ENCODE data around the gene RPE65.
"Not testable (repeated sequence)": the region's sequence is repeated elsewhere in the genome, so short reads cannot be mapped to it uniquely, and the experiment has no call there.

RPE65 gene

DNA sequence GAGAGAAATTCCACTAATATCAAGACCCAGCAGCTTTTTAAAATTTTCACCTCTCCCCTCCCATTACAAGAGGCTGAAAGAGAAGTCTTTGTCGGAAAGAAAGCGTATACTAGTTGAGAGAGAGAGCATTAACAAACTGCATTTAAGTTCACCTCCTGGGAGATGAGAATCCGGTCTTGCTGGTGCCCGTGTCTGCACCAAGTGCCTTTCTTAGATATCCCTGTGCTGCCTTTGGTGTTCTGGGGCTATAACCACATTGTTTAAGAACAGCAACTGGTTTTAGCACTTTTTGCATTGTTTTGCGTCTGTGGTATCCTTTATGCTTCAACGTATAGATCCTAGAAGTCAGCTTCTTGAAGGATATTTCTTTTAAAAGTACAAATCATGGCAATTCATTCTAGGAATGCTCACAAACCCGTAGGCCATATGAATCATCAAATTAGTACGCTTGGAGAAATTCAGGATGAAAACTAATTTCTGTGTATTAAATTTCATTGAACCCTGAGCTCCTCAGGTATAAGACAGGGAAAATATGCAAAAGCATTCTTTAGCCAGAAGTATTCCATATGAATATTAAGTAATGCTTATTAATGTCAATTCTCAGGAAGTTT lies 3.4 kb upstream of the RPE65 start:
- DNase-seq (ENCODE audit: low read depth in 1 of 2, low spot score in 1 of 2), result no peak

DNA sequence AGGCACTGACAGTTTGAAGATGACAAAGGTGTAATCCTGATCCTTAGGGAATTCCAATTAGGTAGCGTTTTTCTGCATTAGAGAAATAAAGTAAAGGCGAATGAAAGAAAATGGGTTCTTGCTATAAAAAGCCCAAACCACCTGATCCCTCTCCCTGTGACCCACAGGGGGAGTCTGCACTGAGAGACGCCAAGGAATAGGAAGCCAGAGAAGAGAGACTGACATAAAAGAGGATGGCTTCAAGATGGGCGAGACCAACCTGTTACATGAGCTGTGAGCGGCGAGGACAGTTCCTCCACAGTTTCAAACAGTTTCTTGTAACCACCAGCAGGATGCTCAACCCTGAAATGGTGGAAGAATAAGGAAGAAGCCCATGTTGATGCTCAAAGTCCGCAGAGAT lies 1.4 kb downstream of the RPE65 start:
- DNase-seq (ENCODE audit: low read depth in 1 of 2, low spot score in 1 of 2), result no peak

DNA sequence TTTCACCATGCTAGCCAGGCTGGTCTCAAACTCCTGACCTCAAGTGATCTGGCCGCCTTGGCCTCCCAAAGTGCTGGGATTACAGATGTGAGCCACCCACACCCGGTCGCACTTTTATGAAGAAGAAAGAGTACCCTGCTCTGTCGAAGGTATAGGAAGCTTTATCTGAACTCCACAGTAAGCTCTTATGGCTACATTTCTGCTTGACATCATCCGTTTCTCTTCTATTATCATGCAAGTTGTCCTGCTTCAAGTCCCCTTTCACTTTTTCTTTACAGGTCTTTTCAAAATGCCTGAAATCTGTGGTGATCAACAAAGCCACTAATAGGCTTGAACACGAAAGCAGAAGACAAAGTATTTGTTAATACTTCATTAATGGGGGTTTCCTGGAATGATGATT lies 4.0 kb downstream of the RPE65 start:
- DNase-seq (ENCODE audit: low read depth in 1 of 2, low spot score in 1 of 2), result no peak

DNA sequence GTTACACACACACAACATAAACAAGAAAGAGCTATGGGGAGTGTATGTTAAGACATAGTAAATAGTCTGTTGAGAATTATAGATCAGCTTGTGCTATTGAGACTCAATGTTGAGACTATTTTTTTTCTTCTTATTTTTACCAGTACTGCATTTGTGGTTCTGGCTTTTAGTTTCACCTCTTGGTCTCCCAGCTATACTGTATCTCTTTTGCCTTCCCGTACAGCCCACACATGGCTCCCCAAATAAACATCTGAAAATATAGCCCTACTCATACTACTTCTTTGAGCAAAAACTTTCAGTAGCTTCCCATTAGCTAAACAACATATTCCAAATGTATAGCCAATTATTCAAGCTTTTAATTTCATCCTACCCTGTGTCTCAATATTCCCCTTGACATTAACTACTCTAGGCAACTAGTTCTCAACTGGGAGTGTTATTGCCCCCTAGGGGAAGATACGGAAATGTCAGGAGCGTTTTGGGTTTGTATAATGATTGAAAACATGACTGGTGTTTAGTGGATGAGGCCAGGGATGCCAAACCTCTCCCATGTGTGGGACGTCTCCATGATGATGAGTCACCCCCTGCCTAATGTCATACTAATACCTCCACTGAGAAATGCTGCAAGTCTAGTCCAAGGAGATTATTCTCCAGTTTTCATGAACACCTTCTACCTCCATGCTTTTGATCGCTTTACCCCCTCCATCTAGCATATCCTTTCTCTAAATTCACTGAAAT lies 6.8 kb downstream of the RPE65 start:
- no peak for DNase-seq (ENCODE audit: low read depth in 1 of 2, low spot score in 1 of 2)

DNA sequence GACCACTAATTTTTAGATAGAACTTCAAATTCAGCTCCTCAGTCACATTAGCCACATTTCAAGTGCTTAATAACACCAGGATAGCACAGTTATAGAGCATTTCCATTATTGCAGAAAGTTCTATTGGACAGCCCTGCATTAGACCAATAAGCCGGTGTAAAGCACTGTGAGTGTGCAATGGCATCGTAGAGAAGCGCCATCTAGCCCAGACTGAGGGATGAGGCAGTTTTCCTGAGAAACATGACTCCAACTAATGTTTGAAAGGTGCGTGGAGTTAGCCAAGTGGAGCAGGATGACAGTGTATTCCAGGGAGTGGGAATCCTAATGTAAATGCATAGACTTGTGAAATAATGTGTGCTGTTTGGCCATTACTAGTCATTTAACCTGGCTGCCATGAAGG lies 7.7 kb downstream of the RPE65 start:
- DNase-seq (ENCODE audit: low read depth in 1 of 2, low spot score in 1 of 2), result no peak

DNA sequence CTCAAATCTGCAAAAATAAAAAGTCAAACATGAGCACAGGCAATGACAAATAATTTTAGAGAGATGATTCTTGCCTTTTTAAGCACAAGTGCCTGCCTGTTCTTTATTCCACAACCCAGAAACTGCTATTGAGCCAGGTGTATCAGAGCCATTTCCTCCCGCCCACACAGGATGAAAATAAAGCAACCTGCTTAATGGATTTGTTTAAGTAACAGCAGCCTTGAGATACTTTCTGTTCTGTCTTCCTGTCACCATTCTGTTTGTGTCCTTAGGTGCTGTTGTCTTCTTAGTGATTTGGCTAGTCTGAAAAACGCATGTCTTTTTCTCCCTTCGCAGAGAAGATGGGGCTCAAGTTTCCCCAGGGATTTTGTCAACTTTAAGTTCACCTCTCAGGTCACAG lies 11.4 kb downstream of the RPE65 start:
- DNase-seq (ENCODE audit: low read depth in 1 of 2, low spot score in 1 of 2), result no peak

DNA sequence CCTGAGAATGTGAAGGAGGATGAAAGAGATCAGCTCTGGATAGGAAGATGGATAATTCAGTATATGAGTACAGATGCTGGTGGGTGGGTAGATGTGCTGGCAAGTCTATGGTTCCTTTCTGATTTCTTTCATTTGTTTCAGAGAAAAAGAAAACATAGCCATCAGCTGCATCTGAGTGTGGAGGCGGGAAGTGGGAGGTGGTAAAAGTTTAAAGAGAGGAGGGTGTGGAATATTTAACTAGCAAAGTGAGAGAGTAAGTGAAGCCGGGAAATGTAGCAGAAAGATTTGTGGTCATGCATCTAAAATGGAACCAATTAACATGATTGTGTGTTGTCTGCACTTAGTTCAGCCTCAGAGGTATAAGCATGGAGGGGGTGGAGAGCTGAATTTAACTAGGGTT lies 16.4 kb downstream of the RPE65 start:
- DNase-seq (ENCODE audit: low read depth in 1 of 2, low spot score in 1 of 2), result no peak

DNA sequence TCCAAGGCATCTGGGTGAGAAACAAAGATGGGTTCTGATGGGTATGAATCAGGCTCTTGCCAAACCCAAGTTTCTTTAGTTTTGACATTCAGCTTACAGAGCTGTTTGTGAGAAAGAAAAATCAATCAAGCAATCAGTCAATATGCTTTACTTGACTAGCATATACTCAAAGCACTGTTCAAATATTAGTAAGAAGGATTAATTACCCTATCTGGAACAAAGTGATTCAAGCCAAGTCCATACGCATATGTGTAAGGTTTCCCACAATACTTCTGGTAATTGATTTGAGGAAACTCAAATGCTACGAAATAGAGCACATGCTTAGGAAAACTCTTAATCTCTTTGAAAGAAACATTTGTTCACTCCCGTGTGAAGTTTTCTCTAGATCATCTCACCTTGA lies 18.7 kb downstream of the RPE65 start:
- DNase-seq (ENCODE audit: low read depth in 1 of 2, low spot score in 1 of 2), result no peak

DNA sequence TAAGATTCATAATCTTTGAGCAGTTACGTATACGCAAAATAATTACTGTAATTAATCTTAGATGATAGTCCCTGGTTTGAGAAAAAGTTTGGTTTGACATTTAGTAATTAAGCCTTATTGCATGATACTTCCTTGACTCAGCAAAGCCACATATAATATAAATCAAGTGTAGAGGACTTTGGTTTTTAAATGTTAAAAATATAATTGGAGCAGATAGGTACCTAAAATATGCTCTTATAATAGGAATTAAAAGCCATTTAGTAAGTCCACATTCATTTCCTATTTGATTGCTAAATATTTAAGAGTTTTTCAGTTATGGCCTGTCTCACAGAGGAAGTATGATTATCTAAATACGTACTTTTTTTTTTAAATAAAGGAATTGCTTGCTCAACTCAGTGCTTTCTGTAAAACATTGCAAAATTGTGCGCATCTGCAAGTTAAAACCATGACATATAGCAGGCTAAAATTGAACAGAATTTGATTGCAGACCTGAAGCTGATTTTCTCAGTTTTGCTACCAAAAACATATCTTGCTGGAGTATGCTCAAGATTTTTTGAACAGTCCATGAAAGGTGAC lies 20.4 kb downstream of the RPE65 start:
- no peak for DNase-seq (ENCODE audit: low read depth in 1 of 2, low spot score in 1 of 2)

DNA sequence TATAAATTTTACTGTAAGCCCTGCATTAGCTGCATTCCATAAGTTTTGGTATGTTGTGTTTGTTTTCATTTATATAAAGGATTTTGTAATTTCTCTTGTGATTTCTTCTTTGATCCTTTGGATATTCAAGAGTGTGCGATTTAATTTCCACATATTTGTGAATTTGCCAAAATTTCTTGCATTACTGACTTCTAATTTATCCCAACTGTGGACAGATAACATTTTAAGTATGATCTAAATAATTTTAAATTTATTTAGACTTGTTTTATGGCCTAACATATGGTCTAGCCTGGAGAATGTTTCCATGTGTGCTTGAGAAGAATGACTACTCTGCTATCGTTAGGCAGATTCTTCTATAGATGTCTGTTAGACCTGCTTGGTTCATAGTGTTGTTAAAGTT lies 23.2 kb downstream of the RPE65 start:
- no peak for DNase-seq (ENCODE audit: low read depth in 1 of 2, low spot score in 1 of 2)

DNA sequence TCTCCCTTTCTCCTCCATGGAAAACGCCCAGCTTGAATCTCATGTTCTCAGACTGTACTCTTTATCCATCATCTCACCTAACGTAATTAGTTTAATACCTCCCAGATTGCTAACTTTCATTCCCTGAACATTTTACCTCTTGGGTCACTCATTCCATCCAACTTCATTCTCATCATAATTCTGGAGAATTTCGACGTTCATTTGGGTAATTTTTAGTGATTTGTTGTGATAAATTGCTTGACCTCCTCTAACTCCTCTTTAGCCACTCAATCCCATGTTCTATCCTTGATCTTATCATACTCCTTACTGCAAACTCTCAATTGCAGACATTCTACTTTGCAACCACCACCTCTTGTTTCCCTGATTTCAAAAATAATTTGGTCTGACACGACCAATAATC lies 28.4 kb downstream of the RPE65 start:
- DNase-seq (ENCODE audit: low read depth in 1 of 2, low spot score in 1 of 2), result no peak

DNA sequence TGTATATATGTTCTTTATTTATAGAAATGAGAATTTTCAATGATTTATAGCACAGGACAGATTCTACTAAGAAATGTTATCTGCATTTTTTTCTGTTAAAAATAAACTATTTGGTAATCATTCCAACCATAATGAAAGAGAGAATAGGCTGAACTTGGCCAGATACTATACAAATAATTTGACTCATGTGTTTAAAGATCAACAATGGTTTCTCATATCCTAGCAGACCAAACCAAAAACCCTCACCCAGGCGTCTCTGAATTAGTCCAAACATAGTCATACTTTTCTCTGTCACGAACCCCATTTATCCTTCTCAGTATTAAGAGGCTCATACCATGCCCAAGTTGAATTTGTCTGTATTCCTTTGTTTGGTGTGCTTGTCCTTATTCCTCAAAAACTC lies 40.3 kb downstream of the RPE65 start:
- no peak for DNase-seq (ENCODE audit: low read depth in 1 of 2, low spot score in 1 of 2)

DNA sequence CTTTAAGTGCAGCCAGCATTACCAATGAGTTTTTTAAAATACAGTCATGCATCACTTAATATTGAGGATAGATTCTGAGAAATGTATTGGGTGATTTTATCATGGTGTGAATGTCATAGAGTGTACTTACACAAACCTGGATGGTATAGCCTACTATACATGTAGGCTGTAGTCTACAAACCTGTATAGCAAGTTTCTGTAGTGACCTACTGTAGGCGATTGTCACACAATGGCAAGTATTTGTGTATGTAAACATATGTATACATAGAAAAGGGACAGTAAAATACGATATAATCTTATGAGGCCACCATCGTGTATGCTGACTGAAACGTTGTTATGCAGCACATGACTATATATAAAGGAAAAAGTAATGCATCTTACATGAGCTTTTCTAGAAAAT lies 48.2 kb downstream of the RPE65 start:
- no peak for DNase-seq (ENCODE audit: low read depth in 1 of 2, low spot score in 1 of 2)

DNA sequence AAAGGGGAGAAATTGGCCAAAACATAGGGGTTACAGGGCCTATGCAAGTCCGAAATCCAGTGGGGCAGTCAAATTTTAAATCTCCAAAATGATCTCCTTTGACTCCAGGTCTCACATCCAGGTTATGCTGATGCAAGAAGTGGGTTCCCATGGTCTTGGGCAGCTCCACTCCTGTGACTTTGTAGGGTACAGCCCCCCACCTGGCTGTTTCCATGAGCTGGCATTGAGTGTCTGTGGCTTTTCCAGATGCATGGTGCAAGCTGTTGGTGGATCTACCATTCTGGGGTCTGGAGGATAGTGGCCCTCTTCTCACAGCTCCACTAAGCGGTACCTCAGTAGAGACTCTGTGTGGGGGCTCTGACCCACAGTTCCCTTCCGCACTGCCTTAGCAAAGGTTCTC lies 54.2 kb downstream of the RPE65 start:
- DNase-seq (ENCODE audit: low read depth in 1 of 2, low spot score in 1 of 2), result not testable (repeated sequence)

DNA sequence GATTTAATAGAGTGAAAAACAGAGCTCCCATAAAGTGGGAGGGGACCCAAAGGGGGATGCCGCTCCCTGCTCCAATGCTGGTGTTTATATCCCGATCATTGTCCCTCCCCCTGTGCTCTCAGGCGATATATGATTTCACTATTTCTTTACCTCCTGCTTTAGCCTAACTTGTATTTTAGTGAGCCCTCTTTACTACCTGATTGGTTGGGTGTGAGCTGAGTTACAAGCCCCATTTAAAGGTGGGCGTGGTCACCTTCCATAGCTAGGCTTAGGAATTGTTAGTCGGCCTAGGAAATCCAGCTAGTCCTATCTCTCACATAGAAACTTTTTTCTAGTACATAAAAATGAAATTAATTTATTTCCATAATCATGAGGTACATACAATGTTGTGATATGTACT lies 57.3 kb downstream of the RPE65 start:
- not testable (repeated sequence) for DNase-seq (ENCODE audit: low read depth in 1 of 2, low spot score in 1 of 2)

DNA sequence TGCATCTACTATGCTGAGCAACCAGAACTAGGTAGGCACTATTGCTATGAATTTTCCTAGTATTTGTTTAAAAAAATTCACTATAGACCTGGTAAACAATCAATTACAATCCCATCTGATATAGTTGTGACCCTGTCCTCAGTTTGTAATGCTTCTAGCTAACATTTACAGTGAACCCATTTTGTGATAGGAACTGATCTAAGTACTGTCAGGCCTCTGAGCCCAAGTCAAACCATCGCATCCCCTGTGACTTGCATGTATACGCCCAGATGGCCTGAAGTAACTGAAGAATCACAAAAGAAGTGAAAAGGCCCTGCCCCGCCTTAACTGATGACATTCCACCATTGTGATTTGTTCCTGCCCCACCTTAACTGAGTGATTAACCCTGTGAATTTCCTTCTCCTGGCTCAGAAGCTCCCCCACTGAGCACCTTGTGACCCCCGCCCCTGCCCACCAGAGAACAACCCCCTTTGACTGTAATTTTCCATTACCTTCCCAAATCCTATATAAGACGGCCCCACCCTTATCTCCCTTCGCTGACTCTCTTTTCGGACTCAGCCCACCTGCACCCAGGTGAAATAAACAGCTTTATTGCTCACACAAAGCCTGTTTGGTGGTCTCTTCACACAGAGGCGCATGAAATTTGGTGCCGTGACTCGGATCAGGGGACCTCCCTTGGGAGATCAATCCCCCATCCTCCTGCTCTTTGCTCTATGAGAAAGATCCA lies 63.8 kb downstream of the RPE65 start:
- DNase-seq (ENCODE audit: low read depth in 1 of 2, low spot score in 1 of 2), result not testable (repeated sequence)

DNA sequence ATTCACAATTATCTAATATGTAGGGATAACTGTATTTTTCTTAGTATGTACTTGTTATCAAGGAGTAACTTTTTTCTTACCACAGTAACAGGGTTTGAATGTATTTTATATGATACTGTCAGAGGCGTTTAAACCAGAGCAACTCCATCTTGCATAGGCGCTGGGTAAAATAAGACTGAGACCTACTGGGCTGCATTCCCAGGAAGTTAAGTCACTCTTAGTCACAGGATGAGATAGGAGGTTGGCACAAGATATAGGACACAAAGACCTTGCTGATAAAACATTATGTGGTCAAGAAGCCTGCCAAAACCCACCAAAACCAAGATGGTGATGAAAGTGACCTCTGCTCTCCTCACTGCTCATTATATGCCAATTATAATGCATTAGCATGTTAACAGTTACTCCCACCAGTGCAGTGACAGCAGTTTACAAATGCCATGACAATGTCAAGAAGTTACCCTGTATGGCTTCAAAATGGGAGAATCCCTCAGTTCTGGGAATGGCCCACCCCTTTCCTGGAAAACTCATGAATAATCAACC lies 64.8 kb downstream of the RPE65 start:
- DNase-seq (ENCODE audit: low read depth in 1 of 2, low spot score in 1 of 2), result no peak

DNA sequence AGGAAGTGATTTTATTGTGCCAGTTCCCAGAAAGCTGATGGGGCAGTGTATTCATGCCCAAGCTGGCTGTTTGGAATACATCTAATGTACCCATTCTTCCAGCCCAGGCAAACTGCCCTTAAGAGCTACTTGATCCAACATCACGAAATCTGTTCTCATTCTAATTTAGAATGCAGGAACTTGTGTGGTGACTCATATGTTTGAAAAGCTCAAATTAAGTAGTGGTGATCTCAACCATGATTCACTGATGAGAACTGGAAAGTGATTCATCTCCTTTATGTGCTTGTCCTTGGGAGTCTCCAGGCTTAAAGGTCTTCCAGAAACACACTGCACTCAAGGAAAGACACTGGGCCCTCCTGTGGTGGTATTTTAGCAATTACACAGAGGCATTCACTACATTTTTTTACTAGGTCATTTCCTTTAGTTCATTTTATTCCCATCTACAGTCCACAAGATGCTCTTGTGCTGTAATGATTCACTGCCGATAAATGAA lies 65.4 kb downstream of the RPE65 start:
- no peak for DNase-seq (ENCODE audit: low read depth in 1 of 2, low spot score in 1 of 2)

DNA sequence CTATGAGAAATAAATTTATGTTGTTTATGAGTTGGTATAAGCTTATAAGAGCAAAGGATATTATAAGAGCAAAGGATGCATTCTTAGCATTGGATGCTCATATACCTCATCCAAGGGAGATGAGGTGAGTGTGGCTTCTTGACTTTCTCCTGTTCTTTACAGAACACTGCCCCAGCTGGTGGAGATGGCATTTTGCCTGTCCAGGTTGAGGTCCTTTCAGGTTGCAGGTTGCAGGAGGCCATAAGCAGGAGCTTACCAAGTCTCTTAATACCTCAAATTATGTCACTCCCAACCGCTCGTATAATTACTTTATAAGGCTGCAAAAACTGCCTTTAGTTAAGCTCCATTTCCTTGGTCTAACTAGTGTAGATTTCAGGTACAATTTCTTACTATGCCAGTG lies 66.7 kb downstream of the RPE65 start:
- no peak for DNase-seq (ENCODE audit: low read depth in 1 of 2, low spot score in 1 of 2)

DNA sequence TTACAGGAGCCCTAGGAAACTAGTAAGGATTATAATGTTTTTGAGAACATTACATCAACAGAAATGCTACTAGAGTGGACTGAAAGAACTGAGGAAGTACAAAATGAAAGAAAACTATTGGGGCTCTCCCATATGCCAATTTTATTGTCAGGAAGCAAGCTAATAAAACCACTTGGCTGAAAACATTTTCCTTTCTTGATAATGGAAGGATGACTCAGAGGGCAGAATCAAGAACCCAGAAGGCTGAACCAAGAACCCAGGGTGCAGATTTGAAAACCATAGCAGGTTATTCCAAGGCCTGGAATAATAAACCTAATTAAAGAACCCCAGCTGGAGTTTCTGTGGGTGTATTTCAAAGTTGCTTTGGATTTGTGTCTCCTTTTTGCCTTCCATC lies 70.7 kb downstream of the RPE65 start:
- DNase-seq (ENCODE audit: low read depth in 1 of 2, low spot score in 1 of 2), result no peak

Measured in stimulated activated CD4-positive, alpha-beta T cell treated with anti-CD3 and anti-CD28 coated beads, Interleukin-15, amount 100 ng/mL, for 1 hour (primary cell).